MM.1S (cell line): ENCODE results near the gene CNKSR3.

Experiments
- EZH2 ChIP-seq: fragments of 300-600 bp; sonication (generic); optimal IDR thresholded peaks from 2 replicates; pipeline ENCODE3; 2017; ENCODE audit warnings: low read depth, mild to moderate bottlenecking, antibody characterized with exemption, low read length, mixed read lengths
- EZH2phosphoT487 ChIP-seq: fragments of 300-600 bp; sonication (generic); IDR thresholded peaks from 2 replicates; pipeline ENCODE4 v1.6.1; 2018; ENCODE audit warnings: antibody characterized with exemption, low read length
- TF ChIP-seq, protein P1 (sequence below): fragments of 300-600 bp; sonication (generic); IDR thresholded peaks from 2 replicates; pipeline ENCODE4 v1.5.1; 2016; ENCODE audit warnings: antibody characterized with exemption, low read length, mixed read lengths

- TF ChIP-seq, protein P1, sequence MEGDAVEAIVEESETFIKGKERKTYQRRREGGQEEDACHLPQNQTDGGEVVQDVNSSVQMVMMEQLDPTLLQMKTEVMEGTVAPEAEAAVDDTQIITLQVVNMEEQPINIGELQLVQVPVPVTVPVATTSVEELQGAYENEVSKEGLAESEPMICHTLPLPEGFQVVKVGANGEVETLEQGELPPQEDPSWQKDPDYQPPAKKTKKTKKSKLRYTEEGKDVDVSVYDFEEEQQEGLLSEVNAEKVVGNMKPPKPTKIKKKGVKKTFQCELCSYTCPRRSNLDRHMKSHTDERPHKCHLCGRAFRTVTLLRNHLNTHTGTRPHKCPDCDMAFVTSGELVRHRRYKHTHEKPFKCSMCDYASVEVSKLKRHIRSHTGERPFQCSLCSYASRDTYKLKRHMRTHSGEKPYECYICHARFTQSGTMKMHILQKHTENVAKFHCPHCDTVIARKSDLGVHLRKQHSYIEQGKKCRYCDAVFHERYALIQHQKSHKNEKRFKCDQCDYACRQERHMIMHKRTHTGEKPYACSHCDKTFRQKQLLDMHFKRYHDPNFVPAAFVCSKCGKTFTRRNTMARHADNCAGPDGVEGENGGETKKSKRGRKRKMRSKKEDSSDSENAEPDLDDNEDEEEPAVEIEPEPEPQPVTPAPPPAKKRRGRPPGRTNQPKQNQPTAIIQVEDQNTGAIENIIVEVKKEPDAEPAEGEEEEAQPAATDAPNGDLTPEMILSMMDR = no peak
- TF ChIP-seq EZH2phosphoT487 (no peak), EZH2 (no peak)
Observed at GRCh38 chr6:154478701-154479060, 31.8 kb downstream of the CNKSR3 start.
